Osteocyte (in vitro differentiated cells): ENCODE data around the gene HSD11B2. TPM values are rescaled to one million over a fixed set of nuclear protein-coding genes. Genes with fewer than 3 reads are reported as not detected.

Experiments used
- DNase-seq: peaks from one replicate; pipeline ENCODE4 v3.0.0; 2021; ENCODE audit warnings: mixed read lengths; ENCODE audit not compliant: unreplicated experiment; ENCODE audit errors: extremely low spot score
- H3K27ac Mint-ChIP-seq: one replicate; pipeline ENCODE4 v1.8.0; 2021; ENCODE audit warnings: mild to moderate bottlenecking, mixed read lengths; ENCODE audit not compliant: unreplicated experiment
- H3K27me3 Mint-ChIP-seq: one replicate; pipeline ENCODE4 v1.8.0; 2021; ENCODE audit warnings: mixed read lengths; ENCODE audit not compliant: unreplicated experiment
- H3K36me3 Mint-ChIP-seq: one replicate; pipeline ENCODE4 v1.8.0; 2021; ENCODE audit warnings: mixed read lengths; ENCODE audit not compliant: unreplicated experiment
- H3K4me1 Mint-ChIP-seq: one replicate; pipeline ENCODE4 v1.8.0; 2021; ENCODE audit warnings: mixed read lengths; ENCODE audit not compliant: unreplicated experiment
- H3K4me3 Mint-ChIP-seq: one replicate; pipeline ENCODE4 v1.8.0; 2021; ENCODE audit warnings: mild to moderate bottlenecking, moderate library complexity, mixed read lengths; ENCODE audit not compliant: unreplicated experiment
- H3K9me3 Mint-ChIP-seq: one replicate; pipeline ENCODE4 v1.8.0; 2021; ENCODE audit warnings: mixed read lengths; ENCODE audit not compliant: unreplicated experiment
- total RNA-seq: library from RNA; stranded (reverse); gene quantifications from 2 replicates; pipeline ENCODE4 v1.2.1, GENCODE V29; 2021
- TF ChIP-seq, protein P1 (sequence below): fragments of 200-600 bp; sonication (generic); IDR thresholded peaks from 2 replicates; pipeline ENCODE4 v1.5.0; 2021; ENCODE audit warnings: antibody characterized with exemption, mild to moderate bottlenecking, moderate library complexity

Gene HSD11B2
- total RNA-seq, 1 donor from 2014 or later = 0.40 TPM

DNA sequence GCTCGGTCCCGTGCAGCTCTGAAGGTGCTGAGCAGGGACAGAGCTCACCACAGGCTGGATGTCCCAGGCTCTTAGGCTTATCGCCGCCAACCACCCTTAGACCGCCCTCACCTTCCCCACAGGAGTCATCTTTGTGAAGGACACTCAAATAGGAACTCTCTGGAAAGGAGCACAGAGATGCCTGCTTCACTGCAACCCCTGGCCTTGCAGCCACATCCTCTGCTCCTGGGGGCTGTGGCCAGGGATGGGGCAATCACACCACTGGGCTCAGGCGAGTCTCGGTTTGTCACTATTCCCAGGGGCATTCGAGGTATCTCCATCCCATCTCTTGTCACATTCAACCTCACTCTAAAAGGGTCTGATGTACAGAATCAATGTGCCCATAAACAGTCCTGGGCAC, 25.6 kb upstream of the HSD11B2 start:
- Mint-ChIP-seq H3K27ac (no peak overlapping the region), H3K9me3 (no peaks in the 10 kb centered on the region), H3K4me3 (no peak overlapping the region), H3K36me3 (peaks cover 4% of the 10 kb centered on the region), H3K27me3 (no peaks in the 10 kb centered on the region), H3K4me1 (peaks cover 24% of the 10 kb centered on the region)
- TF ChIP-seq, protein P1, sequence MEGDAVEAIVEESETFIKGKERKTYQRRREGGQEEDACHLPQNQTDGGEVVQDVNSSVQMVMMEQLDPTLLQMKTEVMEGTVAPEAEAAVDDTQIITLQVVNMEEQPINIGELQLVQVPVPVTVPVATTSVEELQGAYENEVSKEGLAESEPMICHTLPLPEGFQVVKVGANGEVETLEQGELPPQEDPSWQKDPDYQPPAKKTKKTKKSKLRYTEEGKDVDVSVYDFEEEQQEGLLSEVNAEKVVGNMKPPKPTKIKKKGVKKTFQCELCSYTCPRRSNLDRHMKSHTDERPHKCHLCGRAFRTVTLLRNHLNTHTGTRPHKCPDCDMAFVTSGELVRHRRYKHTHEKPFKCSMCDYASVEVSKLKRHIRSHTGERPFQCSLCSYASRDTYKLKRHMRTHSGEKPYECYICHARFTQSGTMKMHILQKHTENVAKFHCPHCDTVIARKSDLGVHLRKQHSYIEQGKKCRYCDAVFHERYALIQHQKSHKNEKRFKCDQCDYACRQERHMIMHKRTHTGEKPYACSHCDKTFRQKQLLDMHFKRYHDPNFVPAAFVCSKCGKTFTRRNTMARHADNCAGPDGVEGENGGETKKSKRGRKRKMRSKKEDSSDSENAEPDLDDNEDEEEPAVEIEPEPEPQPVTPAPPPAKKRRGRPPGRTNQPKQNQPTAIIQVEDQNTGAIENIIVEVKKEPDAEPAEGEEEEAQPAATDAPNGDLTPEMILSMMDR = no peak
- no peak for DNase-seq

DNA sequence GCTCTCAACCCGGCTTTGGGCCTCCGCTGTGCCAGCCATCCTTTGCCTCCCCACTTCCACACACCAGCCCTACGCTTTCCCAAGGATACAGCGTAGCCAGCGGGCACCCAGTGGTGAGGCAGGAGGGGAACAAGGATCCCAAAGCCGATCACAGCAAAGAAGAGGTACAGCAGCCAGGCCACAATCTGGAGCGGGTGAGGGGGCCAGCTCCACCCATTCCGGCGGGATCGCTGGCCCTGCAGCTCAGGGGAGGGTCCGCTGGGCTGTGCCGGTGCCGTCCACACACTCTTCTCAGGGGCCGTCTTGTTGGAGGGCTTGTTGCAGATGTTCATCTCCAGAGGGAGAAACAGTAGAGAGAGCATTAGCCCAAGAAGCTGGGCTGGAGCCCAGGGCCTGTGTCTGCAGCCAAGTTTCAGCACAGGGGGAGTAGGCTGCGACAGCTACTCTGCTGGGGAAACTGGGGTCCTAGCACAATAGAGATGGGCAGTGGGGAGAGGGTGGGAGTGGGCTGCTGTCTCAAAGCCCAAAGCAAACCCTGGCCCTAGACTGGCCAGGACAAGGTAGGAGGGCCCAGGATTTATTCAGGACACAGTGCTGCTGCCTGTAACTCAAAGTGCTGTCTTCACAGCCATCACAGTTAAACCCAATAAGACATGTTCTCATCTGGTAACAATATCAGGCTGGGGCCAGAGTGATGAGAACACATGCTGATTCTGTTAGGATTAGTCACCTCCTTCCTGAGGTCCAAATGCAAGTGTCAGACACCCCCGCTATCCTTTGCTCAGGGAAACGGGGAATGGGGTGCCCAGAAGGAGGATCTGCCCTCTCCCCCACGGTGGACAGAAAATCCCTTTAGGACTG, 24.6 kb upstream of the HSD11B2 start:
- H3K27ac Mint-ChIP-seq = peak overlapping the region; percentile 80

DNA sequence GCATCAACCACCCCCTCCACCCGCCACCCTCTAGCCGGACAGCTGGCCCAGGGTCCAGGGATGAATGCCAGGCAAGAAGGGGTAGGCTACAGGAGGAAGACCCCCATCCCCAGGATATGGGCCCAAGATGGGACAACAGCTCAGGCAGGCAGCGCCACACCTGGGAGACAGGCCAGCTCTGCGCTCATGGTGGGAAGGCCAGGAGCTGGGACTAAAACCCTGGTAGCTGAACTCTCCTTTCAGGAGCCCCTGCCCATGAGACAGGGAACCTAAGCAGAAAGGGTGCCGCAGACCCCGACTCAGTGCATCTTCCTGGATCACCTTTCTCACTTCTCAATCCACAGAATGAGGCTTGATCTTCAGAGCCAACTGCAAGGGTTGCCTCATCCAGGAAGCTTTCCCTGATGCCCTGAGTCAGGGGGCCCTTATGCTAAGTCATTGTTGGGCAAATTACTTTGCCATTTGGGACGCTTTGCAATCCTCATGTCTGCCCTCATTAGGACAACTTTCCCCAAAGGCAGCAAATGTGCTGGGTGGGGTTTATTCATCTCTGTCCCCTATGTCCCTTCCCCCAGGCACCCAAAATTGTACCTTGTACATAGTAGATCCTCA, 23.6 kb upstream of the HSD11B2 start:
- peak overlapping the region; percentile 80 for H3K27ac Mint-ChIP-seq
- H3K4me1 Mint-ChIP-seq = peaks cover 27% of the 10 kb centered on the region
- H3K27me3 Mint-ChIP-seq = no peaks in the 10 kb centered on the region
- TF ChIP-seq, protein P1 = no peak
- no peaks in the 10 kb centered on the region for H3K9me3 Mint-ChIP-seq
- H3K36me3 Mint-ChIP-seq = peaks cover 4% of the 10 kb centered on the region
- no peak for DNase-seq
- H3K4me3 Mint-ChIP-seq = no peak overlapping the region

More for the DNA sequence above, 24.6 kb upstream of the HSD11B2 start:
- no peaks in the 10 kb centered on the region for H3K9me3 Mint-ChIP-seq
- no peak for DNase-seq
- H3K4me1 Mint-ChIP-seq = peaks cover 24% of the 10 kb centered on the region
- TF ChIP-seq, protein P1 = no peak
- no peak overlapping the region for H3K4me3 Mint-ChIP-seq
- peaks cover 4% of the 10 kb centered on the region for H3K36me3 Mint-ChIP-seq
- H3K27me3 Mint-ChIP-seq = no peaks in the 10 kb centered on the region

DNA sequence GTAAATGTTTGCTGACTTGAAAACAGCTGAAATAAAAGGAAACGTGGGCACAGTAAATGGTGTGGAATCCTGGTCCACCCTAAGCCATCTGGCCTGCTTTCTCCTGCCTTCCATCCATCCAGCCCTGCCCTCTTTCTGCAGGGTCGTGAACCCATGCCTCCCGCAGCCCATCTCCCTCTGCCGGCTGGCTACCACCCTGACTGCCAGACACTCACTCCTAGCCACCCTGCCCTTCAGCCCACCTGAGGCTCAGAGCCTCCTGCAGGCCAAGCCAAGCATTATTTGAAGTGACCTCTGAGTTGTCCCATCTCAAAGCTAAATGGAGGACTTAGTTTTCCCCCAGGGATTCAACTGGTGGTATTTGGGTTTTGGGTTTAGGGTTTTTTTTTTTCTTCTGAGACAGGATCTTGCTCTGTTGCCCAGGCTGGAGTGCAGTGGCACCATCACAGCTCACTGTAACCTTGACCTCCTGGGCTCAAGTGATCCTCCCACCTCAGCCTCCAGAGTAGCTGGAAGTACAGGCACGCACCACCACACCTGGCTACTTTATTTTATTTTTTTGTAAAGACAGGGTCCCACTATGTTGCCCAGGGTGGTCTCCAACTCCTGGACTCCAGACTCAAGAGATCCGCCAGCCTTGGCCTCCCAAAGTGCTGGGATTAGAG, 23.0 kb upstream of the HSD11B2 start:
- H3K9me3 Mint-ChIP-seq = no peaks in the 10 kb centered on the region
- H3K4me1 Mint-ChIP-seq = peaks cover 27% of the 10 kb centered on the region
- peaks cover 4% of the 10 kb centered on the region for H3K36me3 Mint-ChIP-seq
- no peak overlapping the region for H3K4me3 Mint-ChIP-seq
- H3K27ac Mint-ChIP-seq = peak overlapping the region; percentile 68
- no peak for DNase-seq
- no peaks in the 10 kb centered on the region for H3K27me3 Mint-ChIP-seq
- TF ChIP-seq, protein P1 = peak; percentile 7

DNA sequence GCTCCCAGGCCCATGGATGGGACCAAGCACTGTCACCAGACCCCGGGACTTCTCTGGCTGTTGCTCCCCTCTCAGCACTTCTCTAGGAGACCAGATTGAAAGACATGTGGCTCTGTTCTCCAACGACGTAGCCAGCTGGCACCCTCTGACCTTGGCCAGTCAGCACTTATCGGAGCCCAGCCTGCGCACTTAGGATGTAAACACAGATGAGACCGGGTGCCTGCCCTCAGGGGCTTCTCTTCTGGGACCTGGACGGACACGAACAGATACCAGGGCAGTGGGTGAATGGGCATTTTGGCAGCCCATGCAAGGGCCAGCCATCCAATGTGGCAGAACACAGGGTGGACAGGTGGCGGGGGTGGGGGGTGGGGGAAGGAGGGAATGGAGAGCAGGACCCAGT, 21.3 kb upstream of the HSD11B2 start:
- Mint-ChIP-seq H3K27ac (no peak overlapping the region), H3K36me3 (no peaks in the 10 kb centered on the region), H3K4me1 (peaks cover 28% of the 10 kb centered on the region), H3K9me3 (no peaks in the 10 kb centered on the region), H3K4me3 (no peak overlapping the region), H3K27me3 (no peaks in the 10 kb centered on the region)
- DNase-seq = no peak
- TF ChIP-seq, protein P1 = no peak
